GM18498 (cell line): ENCODE results near the gene KCNF1.

Experiments used
- ATAC-seq: cut with Tn5 transposase; IDR thresholded peaks from one replicate; pipeline ENCODE4 v1.9.1; 2021; ENCODE audit warnings: mild to moderate bottlenecking, moderate library complexity; ENCODE audit not compliant: unreplicated experiment

KCNF1 gene

DNA sequence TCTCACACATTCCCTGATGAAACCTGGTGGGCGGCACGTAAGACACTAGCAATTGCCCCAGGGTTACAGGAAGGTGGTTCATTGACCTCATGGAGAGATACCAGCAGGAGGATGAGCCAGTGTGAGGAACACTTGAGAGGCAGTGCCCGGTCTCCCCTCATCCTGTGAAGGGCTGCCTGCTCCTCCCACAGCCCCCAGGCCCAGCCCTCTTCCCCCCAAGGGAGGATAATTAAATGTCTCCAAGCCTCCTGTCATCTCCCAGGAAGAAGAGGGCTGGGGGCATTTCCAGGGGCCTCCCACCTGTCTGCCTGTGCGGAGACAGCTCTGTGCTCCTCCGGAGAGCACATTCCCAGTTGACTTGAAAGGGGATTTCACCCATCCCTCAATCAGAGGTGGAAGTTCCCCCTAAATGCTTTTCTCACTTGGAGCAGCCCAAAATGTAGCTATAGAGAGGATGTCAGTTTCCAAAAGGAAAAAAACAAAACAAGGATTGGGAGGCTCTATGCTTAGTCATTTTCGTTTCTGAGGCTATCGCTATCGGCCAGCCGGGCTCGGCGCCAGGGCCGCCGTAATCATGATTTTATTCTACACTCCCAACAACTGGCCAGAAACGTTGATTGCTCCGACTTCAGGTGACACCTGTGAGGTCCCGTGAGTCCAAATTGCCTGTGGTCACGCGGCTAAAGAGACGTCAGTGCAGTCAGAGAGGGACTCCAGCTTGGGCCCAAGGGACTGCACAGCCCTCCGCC, 7.1 kb downstream of the KCNF1 start:
- ATAC-seq: no peak

DNA sequence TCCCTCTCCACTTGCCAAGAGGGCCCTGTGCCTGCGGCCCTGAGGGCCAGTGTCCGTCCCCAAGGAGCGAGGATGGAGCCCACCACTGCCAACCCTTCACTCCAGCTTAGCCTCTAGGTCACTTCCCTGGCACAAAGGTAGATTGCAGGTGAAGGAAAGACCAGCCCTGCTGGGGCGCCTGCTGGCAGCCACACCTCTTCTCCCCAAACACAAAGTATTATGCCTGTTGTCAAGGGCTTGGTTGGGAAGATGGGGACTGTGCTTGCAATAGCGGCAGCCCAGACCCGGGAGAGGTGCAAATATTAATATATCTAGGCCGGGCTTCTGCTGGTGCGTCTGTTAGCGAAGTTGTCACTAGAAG, 7.7 kb downstream of the KCNF1 start:
- no peak for ATAC-seq

- ATAC-seq: no peak
These were observed 8.3 kb downstream of the KCNF1 start for GRCh38 chr2:10919771-10920621.

- ATAC-seq: no peak
These were observed 9.1 kb downstream of the KCNF1 start for GRCh38 chr2:10920764-10921388.

DNA sequence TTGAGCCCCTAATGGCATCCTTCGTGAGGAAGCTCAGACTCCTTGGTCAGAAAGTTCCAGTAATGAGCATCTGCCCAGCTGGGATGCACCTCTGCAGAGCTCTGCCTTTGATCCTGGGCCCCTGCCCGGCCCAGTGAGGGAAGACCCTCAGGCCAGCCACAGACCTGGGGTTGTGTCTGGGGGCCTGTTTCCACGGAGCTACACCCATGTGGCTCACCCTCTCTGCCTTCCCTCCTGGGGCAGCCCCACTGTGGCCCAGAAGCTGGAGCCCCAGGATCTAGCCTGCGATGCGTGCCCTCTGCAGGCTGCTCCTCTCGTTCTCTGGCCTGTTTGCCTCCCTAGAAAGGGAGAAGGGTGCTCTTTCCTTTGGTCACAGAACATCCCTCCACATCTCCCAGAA, 9.8 kb downstream of the KCNF1 start:
- ATAC-seq: no peak

GRCh38 chr2:10922307-10923007, 10.7 kb downstream of the KCNF1 start:
- no peak for ATAC-seq

DNA sequence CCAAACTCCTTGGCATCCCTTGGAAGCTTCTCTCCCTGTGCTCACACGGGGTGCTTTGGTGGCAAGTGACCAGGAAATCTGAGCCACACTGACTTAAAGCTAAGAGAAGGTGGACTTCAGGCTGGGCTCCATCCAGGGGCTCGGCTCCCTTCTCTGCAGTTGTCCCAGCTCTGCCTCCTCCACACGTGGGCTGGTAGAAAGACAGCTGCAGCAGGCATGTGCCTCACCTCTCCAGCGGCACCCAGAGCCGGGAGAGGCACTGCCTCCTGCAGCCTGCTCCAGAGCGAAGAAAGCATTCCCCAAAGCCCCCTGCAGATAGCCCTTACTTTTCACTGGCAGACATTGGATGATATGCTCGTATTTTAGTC, 11.3 kb downstream of the KCNF1 start:
- ATAC-seq: no peak

DNA sequence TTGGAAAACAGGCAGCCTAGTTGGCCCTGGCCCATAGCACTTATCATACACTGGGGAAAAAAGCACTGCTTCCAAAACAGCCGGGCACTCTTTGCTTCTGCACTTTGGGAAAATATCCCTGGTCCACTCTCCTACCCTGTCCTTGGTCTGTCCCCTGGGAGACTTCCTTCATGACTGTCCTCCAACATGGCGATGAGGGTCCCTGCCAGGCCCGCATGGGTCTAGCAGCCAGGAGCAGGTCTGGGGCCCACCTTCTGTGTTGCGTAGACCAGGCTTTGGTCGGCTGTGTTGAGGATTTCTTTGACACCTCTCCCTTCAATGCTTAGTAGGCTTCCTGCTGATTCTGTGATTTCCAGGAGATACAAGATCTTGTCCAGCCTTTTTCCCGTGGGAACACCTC, 12.2 kb downstream of the KCNF1 start:
- ATAC-seq: no peak

GRCh38 chr2:10924441-10924840, 12.7 kb downstream of the KCNF1 start:
- no peak for ATAC-seq

DNA sequence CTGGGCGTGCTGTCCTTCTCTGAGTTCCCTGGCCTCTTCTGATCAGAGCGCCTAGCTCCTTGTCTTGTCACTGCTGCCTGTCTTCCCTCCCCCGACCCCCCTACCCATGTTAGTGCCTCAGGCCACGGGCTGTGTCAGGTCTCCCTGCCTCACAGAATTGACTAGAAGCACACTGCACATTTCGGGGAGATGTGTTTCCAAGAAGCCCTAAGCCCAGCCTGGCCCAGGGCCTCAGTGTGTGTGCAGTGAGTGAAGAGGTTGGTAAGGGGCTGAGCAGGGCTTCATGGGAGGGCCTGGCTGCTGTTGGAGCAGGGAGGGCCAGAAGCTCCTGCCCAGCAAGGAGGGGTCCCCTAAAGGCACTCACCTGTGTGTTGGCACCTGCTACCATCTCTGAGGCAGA, 13.1 kb downstream of the KCNF1 start:
- ATAC-seq: no peak

GRCh38 chr2:10926191-10926820, 14.6 kb downstream of the KCNF1 start:
- ATAC-seq: no peak

DNA sequence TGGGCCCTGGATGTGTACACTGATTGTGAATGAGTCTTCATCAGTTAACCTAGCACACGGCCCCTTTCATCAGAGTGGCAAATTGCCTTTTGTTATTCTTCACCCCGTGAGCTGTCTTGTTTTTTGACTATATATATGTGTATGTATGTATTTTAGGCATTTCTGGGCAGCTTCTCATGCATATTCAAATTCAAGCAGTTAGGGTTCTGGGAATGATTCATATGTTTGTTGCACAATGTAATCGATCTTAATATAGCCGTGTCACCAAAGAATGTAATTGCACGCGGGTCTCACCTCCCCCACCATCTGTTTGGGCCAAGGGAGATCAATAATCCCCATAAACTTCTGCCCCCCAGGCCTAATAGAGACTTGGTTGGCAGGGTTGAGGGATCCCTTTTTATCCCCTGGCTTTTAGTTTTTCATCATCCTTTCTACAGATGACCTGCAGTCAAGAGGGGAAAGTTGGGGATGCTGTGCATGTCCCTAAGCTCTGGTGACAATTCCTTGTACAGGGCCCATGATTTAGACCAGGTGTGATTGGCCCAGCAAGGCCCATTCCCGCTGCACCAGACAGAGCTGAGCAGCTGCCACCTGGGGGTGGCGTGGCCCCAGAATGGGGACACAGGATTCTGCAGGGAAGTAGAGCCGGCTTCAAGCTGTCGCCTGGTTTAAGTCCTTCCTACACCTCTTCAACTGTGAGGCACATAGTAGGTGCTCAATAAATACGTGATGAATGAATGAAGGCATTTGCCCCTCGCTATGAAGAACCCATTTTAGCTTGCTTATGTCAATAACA, 19.2 kb downstream of the KCNF1 start:
- no peak for ATAC-seq

- no peak for ATAC-seq
These were observed 20.0 kb downstream of the KCNF1 start for GRCh38 chr2:10931710-10932255.

DNA sequence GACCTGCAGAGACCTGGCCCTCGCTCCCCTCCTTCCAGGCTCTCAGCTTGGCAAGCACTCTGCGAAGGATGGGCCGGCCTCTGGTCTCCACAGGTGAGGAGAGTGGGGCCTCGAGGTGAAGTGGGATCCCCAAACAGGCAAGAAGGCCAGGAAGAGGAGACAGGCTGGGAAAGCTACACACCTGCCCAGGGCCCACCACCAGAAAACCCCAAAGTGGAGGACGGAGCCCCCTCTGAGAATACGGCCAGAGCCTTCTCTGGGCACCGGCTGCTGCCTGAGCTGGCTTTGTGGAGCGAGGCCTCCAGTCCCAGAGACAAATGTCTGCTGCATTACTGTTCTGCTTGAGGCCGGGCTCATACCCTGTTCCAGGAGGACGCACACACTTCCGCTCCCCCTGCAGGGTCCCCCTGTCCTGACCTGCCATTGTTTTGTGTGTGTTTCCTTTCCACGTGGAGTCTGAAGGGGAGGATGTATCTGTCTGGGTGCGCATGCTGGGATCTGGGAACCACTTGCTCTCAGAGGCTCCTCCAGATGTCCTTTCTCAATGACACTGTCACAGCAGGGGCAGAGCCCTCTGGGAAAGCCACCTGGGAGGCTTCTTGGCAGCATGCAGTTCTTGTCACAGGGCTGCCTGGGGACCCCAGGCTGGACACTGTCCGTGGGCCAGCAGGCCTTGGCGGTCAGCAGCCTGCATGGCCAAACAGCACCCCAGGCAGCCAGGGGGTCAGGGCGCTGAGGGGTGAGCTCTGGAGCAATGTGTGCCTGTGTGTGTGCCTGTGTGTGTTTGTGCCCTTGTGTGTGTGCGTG, 20.8 kb downstream of the KCNF1 start:
- ATAC-seq: no peak

GRCh38 chr2:10933700-10934225, 22.0 kb downstream of the KCNF1 start:
- ATAC-seq: no peak

- ATAC-seq: no peak
These were observed 22.7 kb downstream of the KCNF1 start for GRCh38 chr2:10934308-10934978.

DNA sequence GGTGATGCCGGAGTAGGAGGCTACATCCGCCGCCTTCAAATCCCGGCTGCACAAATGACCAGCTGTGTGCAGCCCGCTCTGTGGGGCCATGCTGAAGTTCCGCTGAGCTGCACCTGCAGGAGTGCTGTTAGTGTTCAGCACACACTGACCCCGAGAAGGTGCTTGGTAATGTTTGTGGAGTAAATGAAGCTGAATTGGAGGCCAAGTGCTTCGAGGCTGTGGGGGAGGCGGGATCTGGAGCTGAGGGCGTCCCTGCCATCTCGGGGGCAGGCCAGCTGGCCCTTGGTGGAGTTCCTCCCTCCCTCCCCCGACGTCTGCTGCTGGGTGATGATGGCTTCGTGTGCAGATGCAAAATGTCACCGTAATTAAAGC, 23.2 kb downstream of the KCNF1 start:
- no peak for ATAC-seq

DNA sequence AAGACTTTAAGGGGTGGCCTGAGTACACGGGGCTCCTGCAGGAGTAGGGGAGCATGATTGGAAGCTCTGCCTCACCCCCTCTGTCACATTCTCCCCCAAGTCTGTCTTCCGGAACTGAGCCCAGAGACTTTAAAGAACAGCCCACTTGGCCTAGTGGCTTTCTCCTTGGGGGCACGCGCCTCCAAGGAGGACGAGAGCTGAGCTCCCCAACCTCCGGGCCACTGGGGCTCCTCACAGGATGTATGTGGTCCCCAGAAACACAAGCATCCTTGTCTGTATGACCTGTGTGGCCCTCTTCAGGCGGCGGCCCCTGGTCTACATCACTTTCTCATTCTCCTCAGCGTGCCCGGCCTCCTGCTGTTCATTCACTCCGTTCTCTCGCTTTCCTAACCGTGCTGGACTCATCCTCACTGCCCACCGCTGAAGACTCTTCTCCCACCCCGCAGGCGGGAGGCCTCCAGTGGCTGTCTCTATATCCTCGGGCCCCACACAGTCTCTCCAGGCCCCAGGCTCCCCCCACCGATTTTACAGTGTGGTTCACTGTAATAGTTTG, 23.7 kb downstream of the KCNF1 start:
- no peak for ATAC-seq
